H1 (cell line): ENCODE measurements around the gene WNK2. TPM values are rescaled to one million over a fixed set of nuclear protein-coding genes. Genes with fewer than 3 reads are reported as not detected.

Experiments
- CTCF ChIA-PET: fragments of 300-600 bp; sonication (Branson Sonifier 250); formaldehyde crosslinking; loops from one replicate; lab custom pipeline; 2021; ENCODE audit not compliant: partially characterized antibody; lab: Charles Lee
- POLR2A ChIA-PET: fragments of 300-600 bp; sonication (Branson Sonifier 250); formaldehyde crosslinking; loops from one replicate; lab custom pipeline; 2021; ENCODE audit warnings: inconsistent platforms; ENCODE audit not compliant: partially characterized antibody; lab: Charles Lee
- DNase-seq, 2 experiments: peaks; one replicate each; pipeline versions ENCODE4 v3.0.0 to v3.0.0-alpha.2; 2010 to 2022; ENCODE audit warnings: low spot score in 2 of 2, low read depth in 1 of 2, mixed read lengths in 1 of 2
- FAIRE-seq: peaks from 2 replicates; lab custom pipeline; 2011; peaks lifted over from hg19 to GRCh38; lab: Jason Lieb, UNC
- H2AFZ ChIP-seq: 2 replicates; pipeline ENCODE4 v1.8.1; 2012; ENCODE audit warnings: low read length, inconsistent platforms
- H2AK5ac ChIP-seq: 2 replicates; pipeline ENCODE4 v1.6.1; 2013; ENCODE audit warnings: low read depth, low read length
- H2BK120ac ChIP-seq: replicated peaks from 2 replicates; pipeline ENCODE3; 2013; ENCODE audit warnings: low read depth, low read length, inconsistent platforms
- H2BK12ac ChIP-seq: 2 replicates; pipeline ENCODE4 v1.6.1; 2013; ENCODE audit warnings: low read depth, low read length
- H2BK15ac ChIP-seq: 2 replicates; pipeline ENCODE4 v1.6.1; 2013; ENCODE audit warnings: low read length
- H2BK20ac ChIP-seq: 2 replicates; pipeline ENCODE4 v1.6.1; 2013; ENCODE audit warnings: low read length
- H2BK5ac ChIP-seq: 2 replicates; pipeline ENCODE4 v1.6.1; 2013; ENCODE audit warnings: low read depth, low read length
- H3K14ac ChIP-seq: 2 replicates; pipeline ENCODE4 v1.6.1; 2013; ENCODE audit warnings: inconsistent platforms; ENCODE audit not compliant: insufficient read length
- H3K18ac ChIP-seq: 2 replicates; pipeline ENCODE4 v1.6.1; 2013; ENCODE audit warnings: low read length; ENCODE audit errors: extremely low read depth
- H3K23ac ChIP-seq: 2 replicates; pipeline ENCODE4 v1.6.1; 2013; ENCODE audit warnings: inconsistent platforms; ENCODE audit not compliant: insufficient read length
- H3K23me2 ChIP-seq: 2 replicates; pipeline ENCODE4 v1.6.1; 2013; ENCODE audit warnings: low read depth, low read length
- H3K27ac ChIP-seq: 2 replicates; pipeline ENCODE4 v1.6.1; 2011; ENCODE audit warnings: low read depth, low read length, inconsistent platforms
- H3K27me3 ChIP-seq, 4 experiments: replicated peaks in 1 of 4; 1 replicate in 1 of 4; 2 replicates in 3 of 4; pipeline versions ENCODE4 v1.6.1 to v1.8.1; 2011 to 2013; ENCODE audit warnings: low read length in 3 of 4, mild to moderate bottlenecking in 3 of 4, inconsistent platforms in 2 of 4, mixed read lengths in 2 of 4, moderate library complexity in 1 of 4; ENCODE audit not compliant: control insufficient read depth in 3 of 4, insufficient read depth in 3 of 4; ENCODE audit errors: extremely low read depth in 1 of 4
- H3K36me3 ChIP-seq, 4 experiments: 2 replicates each; pipeline versions ENCODE4 v1.6.1 to v1.8.1; 2011 to 2013; ENCODE audit warnings: mild to moderate bottlenecking in 4 of 4, low read length in 3 of 4, moderate library complexity in 2 of 4, control low read depth in 1 of 4, inconsistent platforms in 1 of 4; ENCODE audit not compliant: insufficient read depth in 4 of 4, control insufficient read depth in 2 of 4
- H3K4ac ChIP-seq: replicated peaks from 2 replicates; pipeline ENCODE3; 2013; ENCODE audit warnings: low read length, low read depth, mixed read lengths, inconsistent platforms; ENCODE audit not compliant: insufficient read length
- H3K4me1 ChIP-seq, 4 experiments: replicated peaks in 1 of 4; 1 replicate in 1 of 4; 2 replicates in 3 of 4; pipeline versions ENCODE4 v1.6.1 to v1.8.1; 2011 to 2013; ENCODE audit warnings: low read length in 3 of 4, inconsistent platforms in 2 of 4, mixed read lengths in 1 of 4; ENCODE audit not compliant: insufficient read depth in 4 of 4, control insufficient read depth in 3 of 4
- H3K4me2 ChIP-seq, 2 experiments: 2 replicates each; pipeline versions ENCODE4 v1.6.1 to v1.8.1; 2011 to 2013; ENCODE audit warnings: low read depth in 2 of 2, low read length in 2 of 2, control low read depth in 1 of 2, inconsistent platforms in 1 of 2, mild to moderate bottlenecking in 1 of 2; ENCODE audit not compliant: insufficient read depth in 1 of 2
- H3K4me3 ChIP-seq, 4 experiments: fragments of 200-600, 300-600 bp in 1 of 4; sonication (generic), shearing (Covaris generic), sonication (Bioruptor Twin) in 1 of 4; 2 replicates each; pipeline versions ENCODE4 v1.5.1 to v1.8.1; 2011 to 2016; ENCODE audit warnings: low read length in 4 of 4, low read depth in 3 of 4, control low read depth in 2 of 4, inconsistent platforms in 2 of 4, mild to moderate bottlenecking in 2 of 4, mixed read lengths in 1 of 4, moderate library complexity in 1 of 4; ENCODE audit not compliant: insufficient read depth in 2 of 4; ENCODE audit errors: extremely low read depth in 1 of 4
- H3K56ac ChIP-seq: replicated peaks from 2 replicates; pipeline ENCODE3; 2013; ENCODE audit warnings: low read depth, mild to moderate bottlenecking, mixed read lengths, low read length, inconsistent platforms; ENCODE audit not compliant: insufficient read length
- H3K79me1 ChIP-seq: 2 replicates; pipeline ENCODE4 v1.6.1; 2013; ENCODE audit warnings: low read depth, low read length, control low read depth
- H3K79me2 ChIP-seq, 2 experiments: 2 replicates each; pipeline versions ENCODE4 v1.6.1 to v1.8.1; 2012 to 2013; ENCODE audit warnings: low read length in 2 of 2, mild to moderate bottlenecking in 2 of 2, inconsistent platforms in 1 of 2; ENCODE audit not compliant: insufficient read depth in 2 of 2, control insufficient read depth in 1 of 2
- H3K9ac ChIP-seq, 4 experiments: replicated peaks in 1 of 4; 1 replicate in 1 of 4; 2 replicates in 3 of 4; pipeline versions ENCODE4 v1.6.1 to v1.8.1; 2011 to 2013; ENCODE audit warnings: low read depth in 3 of 4, low read length in 3 of 4, control low read depth in 2 of 4, mild to moderate bottlenecking in 2 of 4, moderate library complexity in 2 of 4, inconsistent platforms in 1 of 4; ENCODE audit errors: extremely low read depth in 1 of 4
- H3K9me3 ChIP-seq, 2 experiments: 2 replicates each; pipeline versions ENCODE4 v1.6.1 to v1.8.1; 2012 to 2013; ENCODE audit warnings: mild to moderate bottlenecking in 2 of 2, moderate library complexity in 2 of 2, control low read depth in 1 of 2, inconsistent platforms in 1 of 2, low read depth in 1 of 2, low read length in 1 of 2, mixed read lengths in 1 of 2; ENCODE audit not compliant: insufficient read depth in 2 of 2
- H4K20me1 ChIP-seq, 2 experiments: replicated peaks in 1 of 2; 2 replicates each; pipeline versions ENCODE3 to v1.8.1; 2011 to 2013; ENCODE audit warnings: inconsistent platforms in 2 of 2, low read length in 2 of 2, mild to moderate bottlenecking in 1 of 2; ENCODE audit not compliant: insufficient read depth in 2 of 2, control insufficient read depth in 1 of 2
- H4K5ac ChIP-seq: 2 replicates; pipeline ENCODE4 v1.6.1; 2013; ENCODE audit warnings: low read length, low read depth, mixed read lengths, inconsistent platforms; ENCODE audit not compliant: insufficient read length
- H4K8ac ChIP-seq: 2 replicates; pipeline ENCODE4 v1.8.0; 2013; ENCODE audit warnings: mild to moderate bottlenecking, moderate library complexity, low read length, inconsistent platforms; ENCODE audit not compliant: insufficient read depth; ENCODE audit errors: extremely low read depth
- H4K91ac ChIP-seq: replicated peaks from 2 replicates; pipeline ENCODE3; 2013; ENCODE audit warnings: low read length, mixed read lengths, inconsistent platforms; ENCODE audit not compliant: insufficient read length
- BACH1 ChIP-seq: IDR thresholded peaks from 2 replicates; pipeline ENCODE4 v1.6.1; 2012; ENCODE audit warnings: low read length, improper control_type of control experiment
- GTF2F1 ChIP-seq: IDR thresholded peaks from 2 replicates; pipeline ENCODE4 v1.6.1; 2012; ENCODE audit warnings: low read depth, low read length, improper control_type of control experiment, borderline replicate concordance
- YY1 ChIP-seq: IDR thresholded peaks from 2 replicates; pipeline ENCODE4 v1.6.1; 2011; ENCODE audit warnings: low read depth, mild to moderate bottlenecking, low read length
- WGBS, 2 experiments: shearing (Covaris generic) in 1 of 2; methylation state at CpG; one replicate each; pipeline versions ENCODE4 v1.1.6 to v1.1.7; 2013 to 2015; ENCODE audit warnings: low lambda C conversion rate in 2 of 2, mixed read lengths in 2 of 2, inconsistent platforms in 1 of 2, low coverage in 1 of 2, missing lambda C conversion rate in 1 of 2; ENCODE audit not compliant: insufficient replicate concordance in 2 of 2, insufficient coverage in 1 of 2, insufficient read length in 1 of 2; ENCODE audit errors: extremely low coverage in 1 of 2, missing lambda C conversion rate in 1 of 2; 5-methylcytosine and 5-hydroxymethylcytosine counted together
- polyA plus RNA-seq, 7 experiments: library from polyadenylated mRNA; depleted of rRNA in 3 of 7; stranded (reverse) in 5 of 7; unstranded in 2 of 7; fragments of >200 nt in 5 of 7; fragments of 200-250 nt in 2 of 7; gene quantifications; 1 replicate in 5 of 7; 2 replicates in 1 of 7; 4 replicates in 1 of 7; pipeline versions ENCODE4 v1.2.1 to v1.2.3, GENCODE V29; 2011 to 2013; ENCODE audit warnings: missing spikeins in 2 of 7, mixed read lengths in 2 of 7
- total RNA-seq: library from RNA; stranded (reverse); fragmentation: NEBNext Ultra II Directional; extraction: Animal tissue kit (Norgen Biotek cat#: 25700); gene quantifications from 2 replicates; pipeline ENCODE4 v1.2.1, GENCODE V29; 2021

The WNK2 gene
- total and polyA plus RNA-seq, 2 of the 8 experiments (the other 6 are each of a cell fraction or from before 2014, with no cell fraction given): 12.0 to 87.2 TPM

DNA sequence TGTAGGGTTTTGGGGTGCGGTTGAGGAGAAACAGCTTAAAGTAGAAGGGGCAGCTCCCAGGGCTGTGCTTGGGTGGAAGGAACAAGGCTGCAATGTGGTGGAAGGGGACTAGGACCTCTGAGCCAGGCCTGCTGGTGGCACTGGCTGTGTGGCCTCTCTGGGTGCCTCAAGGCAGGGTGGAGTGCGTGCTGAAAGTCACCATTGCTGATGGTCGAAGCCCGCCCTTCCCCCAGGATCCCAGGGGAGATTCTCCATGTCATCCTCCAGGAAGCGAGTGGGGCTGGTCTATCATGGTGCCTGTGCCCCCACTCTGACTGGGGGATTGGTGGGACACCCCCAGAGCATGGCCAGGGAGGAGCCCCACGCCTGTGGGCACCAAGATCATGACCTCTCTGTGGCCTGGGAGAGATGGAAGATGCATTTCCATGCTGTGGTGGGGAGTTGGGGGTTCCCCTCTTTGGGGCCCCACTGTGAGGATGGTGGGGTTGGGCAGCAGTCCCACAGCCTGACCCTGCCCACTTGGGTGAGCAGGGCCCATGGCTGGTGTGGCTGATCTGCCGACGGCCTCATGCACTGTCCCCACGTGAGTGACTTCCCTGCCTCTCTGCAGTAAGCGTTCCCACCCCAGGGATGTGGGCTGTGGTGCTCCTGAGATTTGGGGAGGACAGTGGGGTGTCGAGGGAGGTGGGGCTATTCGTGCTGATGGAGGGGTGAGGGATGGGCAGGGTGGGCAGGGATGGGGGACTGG lies 25.8 kb downstream of the WNK2 start:
- H3K79me1 ChIP-seq: peaks cover 36% of the 10 kb centered on the region
- no peaks in the 10 kb centered on the region; a peak in 1 of 4 replicates for H3K9me3 ChIP-seq
- H3K23ac ChIP-seq: no peak overlapping the region
- H3K18ac ChIP-seq: no peak overlapping the region
- H2BK15ac ChIP-seq: no peak overlapping the region
- H3K36me3 ChIP-seq: no peaks in the 10 kb centered on the region; a peak in 1 of 8 replicates
- 85% methylated on average over 10 of the region's 12 CpGs; no CpG with 5 or more reads in 1 of the 2 experiments for WGBS, 2 experiments
- no peak overlapping the region for H3K27ac ChIP-seq
- peaks cover 0 to 19% of the 10 kb centered on the region in 2 experiments for H4K20me1 ChIP-seq
- H4K91ac ChIP-seq: no peak overlapping the region
- no peak overlapping the region for H3K4me2 ChIP-seq
- no peak overlapping the region for H2BK120ac ChIP-seq
- ChIA-PET POLR2A (no interaction called here), CTCF (interaction anchor here (0.7 to 1.2 kb wide), 3 partner anchors 9 to 55 kb away, joined by 3 read pairs; no protein-coding TSS in a partner anchor)
- H3K4me1 ChIP-seq: peaks cover 0 to 2% (median 0%) of the 10 kb centered on the region in 4 experiments; a peak in 1 of 7 replicates
- H3K4ac ChIP-seq: no peak overlapping the region
- peaks cover 14% of the 10 kb centered on the region; the same call in 1 of the 2 replicates for H3K23me2 ChIP-seq
- DNase-seq (no peak), FAIRE-seq (no peak)
- no peak overlapping the region for H2BK12ac ChIP-seq
- H2AFZ ChIP-seq: no peak overlapping the region
- no peak overlapping the region for H3K56ac ChIP-seq
- no peak overlapping the region for H2BK20ac ChIP-seq
- H3K9ac ChIP-seq: no peak overlapping the region
- no peak overlapping the region for H2BK5ac ChIP-seq
- H3K79me2 ChIP-seq: peaks cover 5 to 29% of the 10 kb centered on the region in 2 experiments; a peak in 3 of 4 replicates
- H2AK5ac ChIP-seq: no peak overlapping the region
- H4K5ac ChIP-seq: no peak overlapping the region
- no peaks in the 10 kb centered on the region for H3K27me3 ChIP-seq
- H3K4me3 ChIP-seq: no peak overlapping the region
- no peak overlapping the region for H3K14ac ChIP-seq
- TF ChIP-seq GTF2F1 (no peak), BACH1 (no peak), YY1 (no peak)
- H4K8ac ChIP-seq: peak overlapping the region; percentile 2; the same call in 1 of the 2 replicates
